ENCODE results near the gene GPC5. TPM values are rescaled to one million over a fixed set of nuclear protein-coding genes. Genes with fewer than 3 reads are reported as not detected.

Gene GPC5
- polyA plus RNA-seq, 2 of the 4 experiments (the other 2 are of a cell fraction): not detected

- Histone ChIP-seq H3K4me1 (no peaks in the 10 kb centered on the region), H3K9me3 (no peaks in the 10 kb centered on the region), H3K4me2 (no peak overlapping the region), H3K4me3 (no peak overlapping the region), H3K27ac (no peak overlapping the region)
- CTCF ChIA-PET: no interaction called here
- ATAC-seq: no peak
- TF ChIP-seq, protein P1, sequence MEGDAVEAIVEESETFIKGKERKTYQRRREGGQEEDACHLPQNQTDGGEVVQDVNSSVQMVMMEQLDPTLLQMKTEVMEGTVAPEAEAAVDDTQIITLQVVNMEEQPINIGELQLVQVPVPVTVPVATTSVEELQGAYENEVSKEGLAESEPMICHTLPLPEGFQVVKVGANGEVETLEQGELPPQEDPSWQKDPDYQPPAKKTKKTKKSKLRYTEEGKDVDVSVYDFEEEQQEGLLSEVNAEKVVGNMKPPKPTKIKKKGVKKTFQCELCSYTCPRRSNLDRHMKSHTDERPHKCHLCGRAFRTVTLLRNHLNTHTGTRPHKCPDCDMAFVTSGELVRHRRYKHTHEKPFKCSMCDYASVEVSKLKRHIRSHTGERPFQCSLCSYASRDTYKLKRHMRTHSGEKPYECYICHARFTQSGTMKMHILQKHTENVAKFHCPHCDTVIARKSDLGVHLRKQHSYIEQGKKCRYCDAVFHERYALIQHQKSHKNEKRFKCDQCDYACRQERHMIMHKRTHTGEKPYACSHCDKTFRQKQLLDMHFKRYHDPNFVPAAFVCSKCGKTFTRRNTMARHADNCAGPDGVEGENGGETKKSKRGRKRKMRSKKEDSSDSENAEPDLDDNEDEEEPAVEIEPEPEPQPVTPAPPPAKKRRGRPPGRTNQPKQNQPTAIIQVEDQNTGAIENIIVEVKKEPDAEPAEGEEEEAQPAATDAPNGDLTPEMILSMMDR (IDR thresholded peaks at IDR 0.05): no peak
- TF ChIP-seq NFE2L2 (conservative IDR thresholded peaks at IDR 0.05; ENCODE audit: low read length) (peak; percentile 33; the same call in 1 of the 2 replicates), SMC3 (IDR thresholded peaks at IDR 0.05) (no peak), RFX5 (IDR thresholded peaks at IDR 0.05) (no peak)
- POLR2A ChIA-PET: no interaction called here
- DNase-seq (ENCODE audit: low read depth in 1 of 2, low spot score in 1 of 2): no peak
- FAIRE-seq: no peak
Observed at GRCh38 chr13:92487238-92487637, 1088.8 kb downstream of the GPC5 start.

DNA sequence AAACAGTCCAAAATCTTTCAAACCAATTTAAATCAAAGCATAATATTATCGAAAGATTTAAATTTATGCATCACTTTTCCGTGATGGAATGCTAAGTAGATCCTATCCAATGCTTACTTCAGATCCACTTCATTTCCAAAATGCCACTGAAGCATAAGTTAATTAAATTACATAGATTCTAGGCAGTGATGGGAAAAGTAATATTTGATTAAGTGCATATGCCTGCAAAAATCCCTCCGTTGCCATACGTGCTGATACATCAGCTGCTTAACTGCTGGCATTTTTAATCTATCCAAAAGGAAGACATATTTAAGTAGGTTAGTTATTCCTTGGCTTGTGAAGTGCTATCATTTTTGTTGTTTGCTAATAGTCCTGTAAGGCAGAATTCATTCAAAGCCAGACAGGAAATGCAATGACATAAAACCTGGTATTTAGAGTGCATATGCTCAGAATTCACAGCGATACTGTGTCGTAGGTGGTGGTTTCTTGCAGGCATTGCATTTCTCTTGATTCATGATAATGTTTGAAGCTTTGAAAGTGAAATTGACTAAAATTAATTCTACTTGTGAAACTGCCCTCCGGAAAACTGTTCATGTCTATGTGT, 1089.9 kb downstream of the GPC5 start:
- CTCF ChIA-PET: no interaction called here
- no peak overlapping the region for H3K4me2 ChIP-seq
- POLR2A ChIA-PET: no interaction called here
- TF ChIP-seq JUNB (IDR thresholded peaks at IDR 0.05) (no peak), ZSCAN20 (CRISPR knock-in tag; IDR thresholded peaks at IDR 0.05) (no peak), ELK1 (IDR thresholded peaks at IDR 0.05; ENCODE audit: low read depth, low read length) (no peak), NR3C1 (IDR thresholded peaks at IDR 0.05) (no peak), USF2 (IDR thresholded peaks at IDR 0.05) (no peak), JUN (IDR thresholded peaks at IDR 0.05) (no peak), SREBF2 (IDR thresholded peaks at IDR 0.05) (no peak), MYC (IDR thresholded peaks at IDR 0.05; ENCODE audit: borderline replicate concordance, low read length) (no peak), NPAS2 (CRISPR knock-in tag; IDR thresholded peaks at IDR 0.05; ENCODE audit: borderline replicate concordance) (no peak), RARB (CRISPR knock-in tag; IDR thresholded peaks at IDR 0.05) (no peak)
- TF ChIP-seq, protein P2, sequence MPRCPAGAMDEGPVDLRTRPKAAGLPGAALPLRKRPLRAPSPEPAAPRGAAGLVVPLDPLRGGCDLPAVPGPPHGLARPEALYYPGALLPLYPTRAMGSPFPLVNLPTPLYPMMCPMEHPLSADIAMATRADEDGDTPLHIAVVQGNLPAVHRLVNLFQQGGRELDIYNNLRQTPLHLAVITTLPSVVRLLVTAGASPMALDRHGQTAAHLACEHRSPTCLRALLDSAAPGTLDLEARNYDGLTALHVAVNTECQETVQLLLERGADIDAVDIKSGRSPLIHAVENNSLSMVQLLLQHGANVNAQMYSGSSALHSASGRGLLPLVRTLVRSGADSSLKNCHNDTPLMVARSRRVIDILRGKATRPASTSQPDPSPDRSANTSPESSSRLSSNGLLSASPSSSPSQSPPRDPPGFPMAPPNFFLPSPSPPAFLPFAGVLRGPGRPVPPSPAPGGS (IDR thresholded peaks at IDR 0.05): no peak
- ATAC-seq (no peak), FAIRE-seq (no peak), DNase-seq (ENCODE audit: low read depth in 1 of 2, low spot score in 1 of 2) (no peak)
- no peak overlapping the region for H3K4me3 ChIP-seq
- no peaks in the 10 kb centered on the region for H3K9me3 ChIP-seq
- no peak overlapping the region for H3K27ac ChIP-seq
- WGBS (ENCODE audit: missing lambda C conversion rate): 49% methylated on average over 7 of the region's 7 CpGs
- no peaks in the 10 kb centered on the region for H3K4me1 ChIP-seq

- no peak for TF ChIP-seq FOSB (CRISPR knock-in tag; IDR thresholded peaks at IDR 0.05)
- no peak for TF ChIP-seq POLR2AphosphoS2 (conservative IDR thresholded peaks at IDR 0.05; ENCODE audit: low read length)
- TF ChIP-seq HEYL (CRISPR knock-in tag; IDR thresholded peaks at IDR 0.05): no peak
- H3K4me1 ChIP-seq: no peaks in the 10 kb centered on the region
- CTCF ChIA-PET: no interaction called here
- ATAC-seq: no peak
- FAIRE-seq: no peak
- no peak overlapping the region for H3K27ac ChIP-seq
- H3K9me3 ChIP-seq: no peaks in the 10 kb centered on the region
- DNase-seq (ENCODE audit: low read depth in 1 of 2, low spot score in 1 of 2): no peak
- H3K4me3 ChIP-seq: no peak overlapping the region
- POLR2A ChIA-PET: no interaction called here
- no peak overlapping the region for H3K4me2 ChIP-seq
Observed at GRCh38 chr13:92491839-92492238, 1093.4 kb downstream of the GPC5 start.

Data from A549 (cell line).